Measurements from ENCODE around the gene NPPB.

NPPB gene

DNA sequence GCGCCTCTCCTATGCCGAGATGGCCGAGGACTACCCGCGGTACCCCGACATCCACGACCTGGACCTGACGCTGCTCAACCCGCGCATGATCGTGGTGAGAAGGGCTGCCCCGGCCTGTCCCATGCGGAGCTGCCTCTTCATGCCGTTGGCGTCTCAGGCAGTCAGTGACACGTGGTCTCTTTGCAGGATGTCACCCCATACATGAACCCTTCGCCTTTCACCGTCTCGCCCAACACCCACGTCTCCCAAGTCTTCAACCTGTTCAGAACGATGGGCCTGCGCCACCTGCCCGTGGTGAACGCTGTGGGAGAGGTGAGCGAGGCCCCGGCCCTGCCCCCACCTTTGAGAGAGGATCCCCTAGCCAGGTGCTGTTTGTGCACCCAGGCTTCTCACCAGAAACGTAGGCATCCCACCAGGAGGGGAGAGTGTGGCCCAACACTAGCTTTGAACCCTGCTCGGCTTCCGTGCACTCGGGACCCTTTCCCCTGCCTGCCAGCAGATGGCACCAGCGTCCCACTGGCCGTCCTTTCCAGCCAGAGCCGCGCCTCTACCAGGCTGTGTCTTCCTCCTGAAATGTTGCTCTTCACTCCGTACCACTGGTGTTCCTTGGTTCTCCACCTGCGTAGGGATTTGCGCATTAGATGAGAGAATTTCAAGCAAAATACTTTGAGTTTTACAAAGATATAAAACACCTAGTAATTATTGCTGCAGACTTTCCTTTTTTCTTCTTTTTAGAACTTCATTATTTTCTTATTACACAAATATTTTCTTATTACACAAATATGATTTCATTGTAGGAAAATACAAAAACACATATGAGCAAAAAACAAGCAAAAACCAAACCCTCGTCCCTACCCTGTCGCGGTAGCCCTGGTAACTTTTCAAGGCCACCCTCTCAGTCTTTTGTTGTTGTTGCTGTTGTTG lies 20.1 kb downstream of the NPPB start:
- H3K9me3 Mint-ChIP-seq, result no peaks in the 10 kb centered on the region
- H3K36me3 Mint-ChIP-seq, result peaks cover 58 to 65% of the 10 kb centered on the region in 2 donors
- peaks cover 27 to 46% of the 10 kb centered on the region in 2 donors for H3K4me1 Mint-ChIP-seq
- DNase-seq (peak; percentile 53), ATAC-seq (replicated peaks) (peak; percentile 77 to 82)
- peak overlapping the region; percentile 80 for H3K27ac Mint-ChIP-seq
- no peaks in the 10 kb centered on the region for H3K27me3 Mint-ChIP-seq
- no peak overlapping the region for H3K4me3 Mint-ChIP-seq

DNA sequence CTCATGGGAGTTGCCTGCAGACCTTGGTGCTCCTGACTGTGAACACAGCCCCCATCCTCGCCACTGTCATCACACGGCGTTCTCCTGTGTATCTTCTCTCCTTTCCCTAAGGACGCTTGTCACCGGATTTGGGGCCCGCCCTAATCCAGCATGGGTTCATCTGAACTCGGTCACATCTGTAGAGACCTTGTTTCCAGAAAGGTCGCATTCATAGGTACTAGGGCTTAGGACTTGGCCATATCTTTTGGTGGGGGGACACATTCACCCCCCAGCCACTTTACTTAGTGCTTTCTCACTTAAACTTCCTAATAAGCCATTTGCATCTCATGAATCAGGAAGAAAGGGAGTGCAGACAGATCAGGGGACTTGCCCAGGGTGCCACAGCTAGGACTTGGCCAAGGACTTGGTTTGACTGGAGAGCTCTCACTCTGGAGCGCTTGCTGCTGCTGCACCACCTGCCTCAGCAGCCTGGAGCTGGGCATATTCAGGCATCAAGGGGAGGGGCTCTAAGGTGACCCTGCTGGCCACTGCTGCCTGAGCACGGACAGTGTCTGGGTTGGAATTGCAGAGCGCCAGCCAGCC lies 20.9 kb downstream of the NPPB start:
- Mint-ChIP-seq H3K4me3 (no peak overlapping the region), H3K4me1 (peaks cover 25 to 38% of the 10 kb centered on the region in 2 donors), H3K36me3 (peaks cover 53 to 63% of the 10 kb centered on the region in 2 donors), H3K27me3 (no peaks in the 10 kb centered on the region), H3K9me3 (no peaks in the 10 kb centered on the region), H3K27ac (peak overlapping the region; percentile 2)
- ATAC-seq (replicated peaks), result no peak
- no peak for DNase-seq

DNA sequence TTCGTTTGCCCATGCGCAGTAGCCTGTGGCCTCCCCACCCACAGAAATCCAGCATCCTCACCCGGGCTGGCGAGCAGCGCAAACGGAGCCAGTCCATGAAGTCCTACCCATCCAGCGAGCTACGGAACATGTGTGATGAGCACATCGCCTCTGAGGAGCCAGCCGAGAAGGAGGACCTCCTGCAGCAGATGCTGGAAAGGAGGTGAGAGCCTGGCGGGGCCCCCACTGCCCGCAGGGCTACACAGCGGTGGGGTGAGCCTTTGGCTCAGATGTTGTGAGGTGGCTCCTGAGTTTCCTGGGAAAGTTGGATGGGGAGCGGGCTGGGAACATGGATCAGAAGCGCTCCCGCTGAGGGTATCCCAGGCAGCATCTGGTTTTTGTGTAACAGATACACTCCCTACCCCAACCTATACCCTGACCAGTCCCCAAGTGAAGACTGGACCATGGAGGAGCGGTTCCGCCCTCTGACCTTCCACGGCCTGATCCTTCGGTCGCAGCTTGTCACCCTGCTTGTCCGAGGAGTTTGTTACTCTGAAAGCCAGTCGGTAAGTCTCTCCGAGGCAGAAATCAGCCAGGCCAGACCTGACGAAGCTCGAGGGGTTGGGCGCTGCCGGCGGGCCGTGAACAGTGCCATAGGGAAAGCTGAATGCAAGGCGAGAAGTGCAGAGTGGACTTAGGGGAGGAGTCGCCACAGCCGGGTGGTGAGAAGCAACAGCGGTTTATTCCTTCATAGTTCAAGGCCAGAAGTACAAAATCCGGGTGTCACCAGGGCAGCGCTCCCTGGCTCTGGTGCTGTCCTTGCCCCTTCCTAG lies 21.6 kb downstream of the NPPB start:
- Mint-ChIP-seq H3K27me3 (no peaks in the 10 kb centered on the region), H3K27ac (no peak overlapping the region), H3K4me1 (peaks cover 21 to 31% of the 10 kb centered on the region in 2 donors), H3K36me3 (peaks cover 52 to 64% of the 10 kb centered on the region in 2 donors), H3K9me3 (no peaks in the 10 kb centered on the region), H3K4me3 (no peak overlapping the region)
- DNase-seq, result no peak
- ATAC-seq (replicated peaks), result no peak

DNA sequence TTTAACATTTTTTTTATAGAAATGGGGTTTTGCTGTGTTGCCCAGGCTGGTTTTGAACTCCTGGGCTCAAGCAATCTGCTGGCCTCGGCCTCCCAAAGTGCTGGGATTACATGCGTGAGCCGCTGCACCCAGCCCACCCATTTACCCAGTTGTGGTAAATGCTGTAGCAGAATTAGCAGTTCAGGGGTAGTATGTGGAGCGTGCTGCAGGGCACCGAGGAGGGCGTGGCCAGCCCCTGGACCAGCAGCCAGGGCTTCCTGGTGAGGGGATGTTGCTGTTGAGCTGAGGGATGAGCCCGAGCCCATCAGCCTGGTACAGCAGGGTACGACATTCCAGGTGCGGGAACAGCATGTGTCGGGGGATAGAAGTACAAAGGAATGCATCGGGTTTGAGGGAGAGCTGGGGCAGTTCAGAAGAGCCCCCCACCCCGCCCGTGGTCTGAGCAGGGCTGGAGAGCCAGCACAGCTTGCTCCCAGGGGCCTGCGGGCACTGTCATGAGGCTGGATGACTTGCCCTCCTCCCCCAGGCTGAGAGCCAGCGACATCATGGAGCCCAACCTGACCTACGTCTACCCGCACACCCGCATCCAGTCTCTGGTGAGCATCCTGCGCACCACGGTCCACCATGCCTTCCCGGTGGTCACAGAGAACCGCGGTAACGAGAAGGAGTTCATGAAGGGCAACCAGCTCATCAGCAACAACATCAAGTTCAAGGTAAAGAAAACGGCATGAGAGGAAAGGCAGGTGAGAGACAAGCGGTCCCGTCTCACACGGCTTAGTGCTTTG lies 23.1 kb downstream of the NPPB start:
- H3K36me3 Mint-ChIP-seq, result peaks cover 41 to 48% of the 10 kb centered on the region in 2 donors
- H3K4me1 Mint-ChIP-seq, result peaks cover 7 to 16% of the 10 kb centered on the region in 2 donors
- DNase-seq (no peak), ATAC-seq (replicated peaks) (no peak)
- no peaks in the 10 kb centered on the region for H3K9me3 Mint-ChIP-seq
- H3K27me3 Mint-ChIP-seq, result no peaks in the 10 kb centered on the region
- H3K27ac Mint-ChIP-seq, result peak overlapping the region; percentile 56
- H3K4me3 Mint-ChIP-seq, result no peak overlapping the region

DNA sequence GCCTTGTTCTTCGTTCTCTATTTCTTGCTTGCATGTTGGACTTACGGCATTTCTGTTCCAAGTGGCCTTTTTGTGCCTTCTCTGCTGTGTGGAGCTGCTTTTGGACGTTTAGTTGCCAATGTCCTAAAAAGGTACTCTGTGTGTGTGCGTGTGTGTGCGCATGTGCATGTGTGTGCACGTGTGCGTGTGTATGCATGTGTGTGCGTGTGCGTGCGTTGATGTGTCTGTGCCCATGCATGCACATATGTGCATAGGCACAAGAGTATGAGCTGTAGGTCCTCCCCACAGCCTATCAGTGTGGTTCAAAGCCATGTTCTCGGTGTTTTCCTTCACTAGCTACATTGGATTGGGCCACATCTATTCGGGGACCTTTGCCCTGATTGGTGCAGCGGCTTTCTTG lies 24.8 kb downstream of the NPPB start:
- Mint-ChIP-seq H3K4me3 (no peak overlapping the region), H3K27ac (peak overlapping the region; percentile 7), H3K9me3 (no peaks in the 10 kb centered on the region), H3K27me3 (no peaks in the 10 kb centered on the region), H3K36me3 (peaks cover 41 to 46% of the 10 kb centered on the region in 2 donors), H3K4me1 (peaks cover 6 to 15% of the 10 kb centered on the region in 2 donors)
- DNase-seq (no peak), ATAC-seq (replicated peaks) (no peak)

DNA sequence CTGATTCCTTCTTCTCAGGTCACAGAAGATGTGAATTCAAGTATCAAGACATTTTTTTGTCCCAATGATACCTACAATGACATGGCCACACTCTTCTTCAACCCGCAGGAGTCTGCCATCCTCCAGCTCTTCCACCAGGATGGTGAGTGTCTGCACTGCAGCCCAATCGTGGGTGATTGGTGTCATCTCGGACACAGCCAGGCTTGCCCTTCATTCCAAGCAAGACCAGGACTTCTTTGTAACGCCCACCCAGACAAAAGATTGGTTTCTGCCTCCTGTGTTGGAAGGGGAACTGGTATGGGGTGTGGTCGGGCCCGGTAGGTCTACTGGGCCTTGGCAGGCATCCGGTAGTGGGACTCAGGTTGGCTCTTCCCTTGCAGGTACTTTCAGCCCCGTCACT lies 25.2 kb downstream of the NPPB start:
- no peaks in the 10 kb centered on the region for H3K27me3 Mint-ChIP-seq
- peaks cover 40 to 46% of the 10 kb centered on the region in 2 donors for H3K36me3 Mint-ChIP-seq
- peaks cover 3 to 12% of the 10 kb centered on the region in 2 donors for H3K4me1 Mint-ChIP-seq
- DNase-seq (no peak), ATAC-seq (replicated peaks) (no peak)
- no peak overlapping the region for H3K27ac Mint-ChIP-seq
- no peaks in the 10 kb centered on the region for H3K9me3 Mint-ChIP-seq
- no peak overlapping the region for H3K4me3 Mint-ChIP-seq

DNA sequence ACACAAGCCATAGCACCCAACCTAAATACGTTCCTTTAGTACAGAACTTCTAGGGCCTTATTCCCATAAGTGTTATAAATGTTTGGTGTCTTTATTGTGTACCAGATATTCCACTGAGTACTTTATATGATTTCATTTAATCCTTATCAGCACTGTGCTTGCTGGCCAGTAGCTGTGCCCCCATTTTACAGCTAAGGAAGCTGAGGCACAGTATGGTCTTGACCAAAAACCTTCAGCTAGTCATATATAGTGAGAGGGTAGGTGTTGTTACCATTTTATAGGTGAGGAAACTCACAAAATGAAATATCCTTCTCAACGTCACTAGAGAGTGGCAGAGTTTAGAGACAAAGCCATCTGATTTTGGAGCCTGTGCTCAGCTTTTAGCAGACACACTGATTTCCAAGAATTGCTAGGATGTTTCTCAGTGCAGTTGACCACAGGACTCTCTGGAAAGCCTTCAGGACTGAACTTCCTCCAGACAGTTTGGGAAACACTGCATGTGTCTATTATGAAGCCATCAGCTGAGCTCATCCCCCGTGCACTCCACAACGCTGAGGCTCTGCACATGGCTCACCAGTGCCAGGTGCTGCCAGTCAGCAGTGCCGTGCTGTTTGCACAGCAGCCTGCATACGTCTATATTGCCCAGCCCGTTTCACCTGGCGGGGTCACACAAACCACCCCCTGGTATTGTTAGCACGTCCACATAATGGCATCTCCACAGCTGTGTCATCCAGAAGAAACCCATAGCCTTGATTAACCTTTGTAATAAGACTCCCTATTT lies 26.6 kb downstream of the NPPB start:
- peak overlapping the region; percentile 37 for H3K27ac Mint-ChIP-seq
- H3K36me3 Mint-ChIP-seq, result peaks cover 40 to 46% of the 10 kb centered on the region in 2 donors
- H3K27me3 Mint-ChIP-seq, result no peaks in the 10 kb centered on the region
- DNase-seq, result no peak
- H3K9me3 Mint-ChIP-seq, result no peaks in the 10 kb centered on the region
- no peak for ATAC-seq (replicated peaks)
- H3K4me1 Mint-ChIP-seq, result peaks cover 2 to 6% of the 10 kb centered on the region in 2 donors
- no peak overlapping the region for H3K4me3 Mint-ChIP-seq

DNA sequence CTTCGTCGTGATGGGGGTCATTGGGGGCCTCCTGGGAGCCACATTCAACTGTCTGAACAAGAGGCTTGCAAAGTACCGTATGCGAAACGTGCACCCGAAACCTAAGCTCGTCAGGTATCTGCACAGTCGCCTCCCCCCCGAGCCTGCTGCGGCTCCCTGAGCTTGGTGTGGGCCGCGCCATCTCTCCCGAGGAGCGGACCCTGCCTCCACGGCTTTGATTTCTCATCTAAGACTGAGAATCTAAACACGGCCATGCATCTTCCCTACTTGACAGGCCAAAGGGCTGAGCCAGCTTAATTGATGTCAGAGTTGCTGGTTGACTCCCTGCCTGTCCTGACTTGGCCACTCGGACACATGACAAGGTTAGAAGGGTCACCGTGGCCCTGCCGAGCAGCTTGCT lies 30.2 kb downstream of the NPPB start:
- ATAC-seq (replicated peaks) (no peak), DNase-seq (no peak)
- peak overlapping the region; percentile 62 for H3K27ac Mint-ChIP-seq
- peaks cover 38 to 53% of the 10 kb centered on the region in 2 donors for H3K36me3 Mint-ChIP-seq
- no peaks in the 10 kb centered on the region for H3K27me3 Mint-ChIP-seq
- peaks cover 1 to 6% of the 10 kb centered on the region in 2 donors for H3K4me1 Mint-ChIP-seq
- no peaks in the 10 kb centered on the region for H3K9me3 Mint-ChIP-seq
- peak overlapping the region in 1 of 2 donors; percentile 33 for H3K4me3 Mint-ChIP-seq

DNA sequence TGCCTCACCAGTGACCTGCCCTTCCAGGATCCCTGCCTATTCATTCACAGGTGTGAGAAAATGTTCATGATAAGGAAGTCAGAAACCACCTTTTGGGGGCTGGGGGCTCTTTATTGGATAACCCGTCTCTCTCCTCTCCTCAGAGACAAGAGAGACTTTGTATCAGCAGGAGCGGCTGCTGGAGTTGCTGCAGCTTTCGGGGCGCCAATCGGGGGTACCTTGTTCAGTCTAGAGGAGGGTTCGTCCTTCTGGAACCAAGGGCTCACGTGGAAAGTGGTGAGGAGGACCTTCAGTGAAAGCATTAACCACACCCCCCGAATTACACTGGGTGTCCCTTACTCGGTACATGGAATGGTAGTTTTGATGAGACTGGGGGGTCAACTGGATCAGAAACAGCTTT lies 31.8 kb downstream of the NPPB start:
- H3K27me3 Mint-ChIP-seq, result no peaks in the 10 kb centered on the region
- H3K27ac Mint-ChIP-seq, result no peak overlapping the region
- no peaks in the 10 kb centered on the region for H3K9me3 Mint-ChIP-seq
- DNase-seq (no peak), ATAC-seq (replicated peaks) (no peak)
- H3K4me1 Mint-ChIP-seq, result peaks cover 4 to 6% of the 10 kb centered on the region in 2 donors
- no peak overlapping the region for H3K4me3 Mint-ChIP-seq
- peaks cover 40 to 50% of the 10 kb centered on the region in 2 donors for H3K36me3 Mint-ChIP-seq

DNA sequence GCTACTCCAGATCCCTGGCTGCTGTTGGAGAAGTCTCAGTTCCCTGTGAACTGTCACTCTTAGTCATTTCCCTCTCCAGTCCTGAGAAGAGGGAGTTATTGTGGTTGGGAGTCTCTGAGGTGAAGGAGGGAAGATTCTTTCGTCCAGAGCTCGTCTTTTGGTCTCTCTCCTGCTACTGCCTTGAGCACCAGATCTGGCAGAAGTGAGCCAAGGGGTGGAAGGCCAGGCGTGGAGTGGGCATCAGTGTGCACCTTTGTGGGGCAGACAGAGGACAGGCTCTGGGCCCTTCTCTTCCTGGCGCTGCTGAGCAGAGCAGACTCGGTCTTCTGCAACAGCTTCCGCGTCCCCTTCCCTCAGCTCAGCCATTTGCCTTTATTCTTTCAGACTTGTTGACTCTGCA lies 33.6 kb downstream of the NPPB start:
- H3K9me3 Mint-ChIP-seq, result no peaks in the 10 kb centered on the region
- no peaks in the 10 kb centered on the region for H3K27me3 Mint-ChIP-seq
- H3K27ac Mint-ChIP-seq, result no peak overlapping the region
- H3K36me3 Mint-ChIP-seq, result peaks cover 45 to 64% of the 10 kb centered on the region in 2 donors
- H3K4me1 Mint-ChIP-seq, result peaks cover 4 to 14% of the 10 kb centered on the region in 2 donors
- ATAC-seq (replicated peaks) (no peak), DNase-seq (no peak)
- H3K4me3 Mint-ChIP-seq, result no peak overlapping the region

DNA sequence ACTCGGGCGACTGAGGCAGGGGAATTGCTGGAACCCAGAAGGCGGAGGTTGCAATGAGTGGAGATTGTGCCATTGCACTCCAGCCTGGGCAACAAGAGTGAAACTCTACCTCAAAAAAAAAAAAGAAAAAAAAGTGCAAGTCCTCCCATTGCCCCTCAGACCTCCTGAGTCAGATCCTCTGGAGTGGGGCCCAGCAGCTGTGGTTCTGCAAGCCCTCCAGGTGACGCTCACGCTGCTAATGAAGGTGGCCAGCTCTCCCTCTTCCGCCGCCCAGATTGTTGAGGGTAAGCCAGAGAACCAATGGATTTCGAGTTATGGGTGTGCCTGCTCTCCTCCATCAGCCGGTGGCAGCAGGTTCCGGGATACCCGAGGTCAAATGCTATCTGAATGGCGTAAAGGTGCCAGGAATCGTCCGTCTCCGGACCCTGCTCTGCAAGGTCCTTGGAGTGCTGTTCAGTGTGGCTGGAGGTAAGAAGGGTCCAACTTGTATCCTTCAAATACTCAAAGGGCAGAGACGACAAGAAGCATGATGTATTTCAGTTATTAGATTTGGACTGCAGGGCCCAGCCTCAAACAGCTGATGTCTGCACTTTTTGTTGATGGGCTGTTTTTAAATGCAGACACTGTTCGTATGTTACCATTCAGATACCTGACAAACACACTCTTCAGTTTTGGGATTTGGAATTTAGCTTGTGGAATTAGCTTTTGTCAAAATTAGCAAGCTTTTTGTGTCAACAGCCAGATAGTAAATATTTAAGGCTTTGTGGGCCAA lies 35.2 kb downstream of the NPPB start:
- Mint-ChIP-seq H3K27me3 (no peaks in the 10 kb centered on the region), H3K36me3 (peaks cover 46 to 65% of the 10 kb centered on the region in 2 donors)

DNA sequence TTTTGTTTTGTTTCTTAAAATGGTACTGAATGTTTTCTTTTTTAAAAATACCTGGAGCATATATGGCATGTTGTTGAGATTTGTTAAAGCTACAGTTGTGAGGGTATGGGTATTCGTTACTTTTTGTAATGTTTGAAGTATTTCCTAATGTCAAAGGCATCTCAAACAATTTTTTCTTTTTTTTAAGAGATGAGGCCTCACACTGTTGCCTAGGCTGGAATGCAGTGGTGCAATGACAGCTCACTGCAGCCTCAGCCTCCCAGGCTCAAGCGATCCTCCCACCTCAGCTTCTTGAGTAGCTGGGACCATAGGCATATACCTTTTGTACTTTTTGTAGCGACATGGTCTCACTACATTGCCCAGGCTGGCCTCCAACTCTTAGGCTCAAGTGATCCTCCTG lies 36.7 kb downstream of the NPPB start:
- no peak overlapping the region for H3K4me3 Mint-ChIP-seq
- H3K27me3 Mint-ChIP-seq, result no peaks in the 10 kb centered on the region
- peaks cover 44 to 59% of the 10 kb centered on the region in 2 donors for H3K36me3 Mint-ChIP-seq
- DNase-seq (no peak), ATAC-seq (replicated peaks) (no peak)
- peaks cover 9 to 17% of the 10 kb centered on the region in 2 donors for H3K4me1 Mint-ChIP-seq
- no peaks in the 10 kb centered on the region for H3K9me3 Mint-ChIP-seq
- H3K27ac Mint-ChIP-seq, result peak overlapping the region; percentile 1

More for the DNA sequence above, 35.2 kb downstream of the NPPB start:
- DNase-seq (no peak), ATAC-seq (replicated peaks) (no peak)
- Mint-ChIP-seq H3K4me1 (peaks cover 6 to 17% of the 10 kb centered on the region in 2 donors), H3K4me3 (no peak overlapping the region), H3K9me3 (no peaks in the 10 kb centered on the region), H3K27ac (no peak overlapping the region)

All from stimulated activated naive B cell treated with anti-CD40 and anti-IgM and Interleukin-4, amounts not matched to agents 10 μg/mL and 1 μg/mL and 100 μg/mL, for 72 hours (primary cell).